HEK293 (cell line): ENCODE measurements around the gene SYTL3.

Source experiments
- GFI1B ChIP-seq: fragments of 450-650 bp; formaldehyde crosslinking; IDR thresholded peaks from 2 replicates; pipeline ENCODE4 v1.5.1; 2016; ENCODE audit warnings: missing biosample characterization, missing genetic modification characterization
- GLI2 ChIP-seq: fragments of 450-650 bp; formaldehyde crosslinking; IDR thresholded peaks from 2 replicates; pipeline ENCODE4; 2017; ENCODE audit warnings: missing biosample characterization, missing genetic modification characterization, low read depth, borderline replicate concordance
- HOXD13 ChIP-seq: sonication (generic); formaldehyde crosslinking; IDR thresholded peaks from 2 replicates; pipeline ENCODE4 v1.8.0; 2022; ENCODE audit warnings: missing genetic modification reagents, borderline replicate concordance
- OVOL3 ChIP-seq: fragments of 450-650 bp; formaldehyde crosslinking; IDR thresholded peaks from 2 replicates; pipeline ENCODE4 v1.5.1; 2016; ENCODE audit warnings: missing biosample characterization, missing genetic modification characterization
- SP7 ChIP-seq: fragments of 450-650 bp; formaldehyde crosslinking; IDR thresholded peaks from 2 replicates; pipeline ENCODE4 v1.5.1; 2016; ENCODE audit warnings: missing biosample characterization, missing genetic modification characterization
- YY1 ChIP-seq: fragments of 450-650 bp; formaldehyde crosslinking; IDR thresholded peaks from 2 replicates; pipeline ENCODE4 v1.5.1; 2018; ENCODE audit warnings: missing biosample characterization, missing genetic modification characterization
- ZBTB21 ChIP-seq: fragments of 450-650 bp; formaldehyde crosslinking; IDR thresholded peaks from 2 replicates; pipeline ENCODE4 v1.5.1; 2017; ENCODE audit warnings: missing biosample characterization, missing genetic modification characterization
- ZBTB7A ChIP-seq: fragments of 450-650 bp; formaldehyde crosslinking; IDR thresholded peaks from 2 replicates; pipeline ENCODE4 v1.5.1; 2016; ENCODE audit warnings: low read depth, missing biosample characterization, missing genetic modification characterization
- ZNF148 ChIP-seq: fragments of 450-650 bp; formaldehyde crosslinking; IDR thresholded peaks from 2 replicates; pipeline ENCODE4 v1.5.0; 2017; ENCODE audit warnings: missing biosample characterization, missing genetic modification characterization, borderline replicate concordance
- ZNF169 ChIP-seq: fragments of 450-650 bp; formaldehyde crosslinking; IDR thresholded peaks from 2 replicates; pipeline ENCODE4 v1.5.1; 2016; ENCODE audit warnings: missing biosample characterization, missing genetic modification characterization
- ZNF184 ChIP-seq: fragments of 450-650 bp; IDR thresholded peaks from 2 replicates; pipeline ENCODE4 v1.5.1; 2018; ENCODE audit warnings: missing biosample characterization, mild to moderate bottlenecking, missing genetic modification characterization
- ZNF202 ChIP-seq: fragments of 450-650 bp; formaldehyde crosslinking; IDR thresholded peaks from 2 replicates; pipeline ENCODE4 v1.5.1; 2016; ENCODE audit warnings: missing biosample characterization, missing genetic modification characterization, borderline replicate concordance
- ZNF223 ChIP-seq: fragments of 450-650 bp; formaldehyde crosslinking; IDR thresholded peaks from 2 replicates; pipeline ENCODE4 v1.5.1; 2016; ENCODE audit warnings: missing biosample characterization, missing genetic modification characterization
- ZNF248 ChIP-seq: fragments of 450-650 bp; formaldehyde crosslinking; IDR thresholded peaks from 2 replicates; pipeline ENCODE4 v1.5.1; 2017; ENCODE audit warnings: missing biosample characterization, missing genetic modification characterization
- ZNF280D ChIP-seq: fragments of 450-650 bp; formaldehyde crosslinking; IDR thresholded peaks from 2 replicates; pipeline ENCODE4 v1.5.1; 2016; ENCODE audit warnings: missing biosample characterization, missing genetic modification characterization
- ZNF473 ChIP-seq: fragments of 450-650 bp; formaldehyde crosslinking; IDR thresholded peaks from 2 replicates; pipeline ENCODE4 v1.5.1; 2017; ENCODE audit warnings: missing biosample characterization, missing genetic modification characterization
- ZNF521 ChIP-seq: fragments of 450-650 bp; formaldehyde crosslinking; IDR thresholded peaks from 2 replicates; pipeline ENCODE4 v1.5.1; 2017; ENCODE audit warnings: missing biosample characterization, mild to moderate bottlenecking, missing genetic modification characterization
- ZNF621 ChIP-seq: fragments of 450-650 bp; formaldehyde crosslinking; IDR thresholded peaks from 2 replicates; pipeline ENCODE4 v1.5.1; 2017; ENCODE audit warnings: missing biosample characterization, missing genetic modification characterization
- ZNF623 ChIP-seq: fragments of 450-650 bp; formaldehyde crosslinking; IDR thresholded peaks from 2 replicates; pipeline ENCODE4 v1.5.1; 2016; ENCODE audit warnings: missing biosample characterization, missing genetic modification characterization
- ZNF654 ChIP-seq: fragments of 450-650 bp; formaldehyde crosslinking; IDR thresholded peaks from 2 replicates; pipeline ENCODE4 v1.5.1; 2016; ENCODE audit warnings: low read depth, missing biosample characterization, missing genetic modification characterization
- ZNF677 ChIP-seq: fragments of 450-650 bp; IDR thresholded peaks from 2 replicates; pipeline ENCODE4 v1.5.0; 2018; ENCODE audit warnings: missing biosample characterization, mild to moderate bottlenecking, missing genetic modification characterization, moderate library complexity
- ZSCAN30 ChIP-seq: fragments of 450-650 bp; IDR thresholded peaks from 2 replicates; pipeline ENCODE4 v1.5.1; 2018; ENCODE audit warnings: missing biosample characterization, mild to moderate bottlenecking, missing genetic modification characterization, moderate library complexity
- ZXDB ChIP-seq: fragments of 450-650 bp; formaldehyde crosslinking; IDR thresholded peaks from 2 replicates; pipeline ENCODE4 v1.5.1; 2016; ENCODE audit warnings: missing biosample characterization, missing genetic modification characterization
- TF ChIP-seq, protein P1 (sequence below): fragments of 450-650 bp; formaldehyde crosslinking; IDR thresholded peaks from 2 replicates; pipeline ENCODE4 v1.5.1; 2016; ENCODE audit warnings: missing biosample characterization, missing genetic modification characterization
- TF ChIP-seq, protein P2 (sequence below): fragments of 450-650 bp; formaldehyde crosslinking; IDR thresholded peaks from 2 replicates; pipeline ENCODE4 v1.5.1; 2016; ENCODE audit warnings: missing biosample characterization, missing genetic modification characterization

The SYTL3 gene

GRCh38 chr6:158799051-158799792 is 149.4 kb downstream of the SYTL3 start (continued):
- TF ChIP-seq ZNF184 (tag by site-specific recombination): no peak
- TF ChIP-seq ZXDB (tag by site-specific recombination): peak; percentile 65
- TF ChIP-seq, protein P1, sequence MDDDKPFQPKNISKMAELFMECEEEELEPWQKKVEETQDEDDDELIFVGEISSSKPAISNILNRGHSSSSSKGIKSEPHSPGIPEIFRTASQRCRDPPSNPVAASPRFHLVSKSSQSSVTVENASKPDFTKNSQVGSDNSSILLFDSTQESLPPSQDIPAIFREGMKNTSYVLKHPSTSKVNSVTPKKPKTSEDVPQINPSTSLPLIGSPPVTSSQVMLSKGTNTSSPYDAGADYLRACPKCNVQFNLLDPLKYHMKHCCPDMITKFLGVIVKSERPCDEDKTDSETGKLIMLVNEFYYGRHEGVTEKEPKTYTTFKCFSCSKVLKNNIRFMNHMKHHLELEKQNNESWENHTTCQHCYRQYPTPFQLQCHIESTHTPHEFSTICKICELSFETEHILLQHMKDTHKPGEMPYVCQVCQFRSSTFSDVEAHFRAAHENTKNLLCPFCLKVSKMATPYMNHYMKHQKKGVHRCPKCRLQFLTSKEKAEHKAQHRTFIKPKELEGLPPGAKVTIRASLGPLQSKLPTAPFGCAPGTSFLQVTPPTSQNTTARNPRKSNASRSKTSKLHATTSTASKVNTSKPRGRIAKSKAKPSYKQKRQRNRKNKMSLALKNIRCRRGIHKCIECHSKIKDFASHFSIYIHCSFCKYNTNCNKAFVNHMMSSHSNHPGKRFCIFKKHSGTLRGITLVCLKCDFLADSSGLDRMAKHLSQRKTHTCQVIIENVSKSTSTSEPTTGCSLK (tag by site-specific recombination): no peak
- TF ChIP-seq ZNF223 (tag by site-specific recombination): no peak
- TF ChIP-seq ZSCAN30: peak; percentile 67; the same call in 1 of the 2 replicates
- TF ChIP-seq ZNF473: no peak
- TF ChIP-seq GLI2 (tag by site-specific recombination): no peak
- TF ChIP-seq ZNF521 (tag by site-specific recombination): no peak
- TF ChIP-seq, protein P2, sequence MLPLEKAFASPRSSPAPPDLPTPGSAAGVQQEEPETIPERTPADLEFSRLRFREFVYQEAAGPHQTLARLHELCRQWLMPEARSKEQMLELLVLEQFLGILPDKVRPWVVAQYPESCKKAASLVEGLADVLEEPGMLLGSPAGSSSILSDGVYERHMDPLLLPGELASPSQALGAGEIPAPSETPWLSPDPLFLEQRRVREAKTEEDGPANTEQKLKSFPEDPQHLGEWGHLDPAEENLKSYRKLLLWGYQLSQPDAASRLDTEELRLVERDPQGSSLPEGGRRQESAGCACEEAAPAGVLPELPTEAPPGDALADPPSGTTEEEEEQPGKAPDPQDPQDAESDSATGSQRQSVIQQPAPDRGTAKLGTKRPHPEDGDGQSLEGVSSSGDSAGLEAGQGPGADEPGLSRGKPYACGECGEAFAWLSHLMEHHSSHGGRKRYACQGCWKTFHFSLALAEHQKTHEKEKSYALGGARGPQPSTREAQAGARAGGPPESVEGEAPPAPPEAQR (tag by site-specific recombination): no peak
- no peak for TF ChIP-seq ZNF621 (tag by site-specific recombination)
- TF ChIP-seq ZNF677 (tag by site-specific recombination): no peak
- TF ChIP-seq OVOL3 (tag by site-specific recombination): 0 out of 2 replicates have a peak, but pooled peaks have one; percentile 38
- TF ChIP-seq ZNF169 (tag by site-specific recombination): no peak
- no peak for TF ChIP-seq YY1 (tag by site-specific recombination)
- TF ChIP-seq ZNF148: no peak
- TF ChIP-seq ZBTB7A (tag by site-specific recombination): no peak
- no peak for TF ChIP-seq ZNF623
- TF ChIP-seq GFI1B (tag by site-specific recombination): no peak
- TF ChIP-seq ZNF280D: no peak
- no peak for TF ChIP-seq ZBTB21 (tag by site-specific recombination)
- TF ChIP-seq SP7 (tag by site-specific recombination): peak; percentile 81
- TF ChIP-seq HOXD13: no peak
- no peak for TF ChIP-seq ZNF248 (tag by site-specific recombination)
- TF ChIP-seq ZNF202 (tag by site-specific recombination): no peak
- TF ChIP-seq ZNF654 (tag by site-specific recombination): no peak
